ENCODE results near the gene CD209.

The CD209 gene

DNA sequence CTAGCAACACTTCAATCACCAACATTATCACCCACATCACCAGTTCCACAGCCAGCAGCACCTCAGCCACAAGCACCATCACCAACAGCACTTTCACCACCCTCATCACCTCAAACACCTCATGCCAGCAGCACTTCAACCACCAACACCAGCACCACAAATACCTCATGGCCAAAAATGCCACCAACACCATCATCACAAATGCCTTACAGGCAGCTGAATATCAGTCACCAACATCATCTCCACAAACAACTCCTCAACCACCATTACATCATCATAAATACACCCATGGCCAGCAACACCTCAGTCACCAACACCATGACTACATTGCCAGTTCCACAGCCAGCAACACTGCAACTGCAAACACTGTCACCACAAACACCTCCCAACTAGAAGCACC, 55.8 kb downstream of the CD209 start:
- DNase-seq (ENCODE audit: low read depth), result no peak
- no peak overlapping the region for H3K4me3 ChIP-seq (ENCODE audit: low read length)
- TF ChIP-seq, protein P1, sequence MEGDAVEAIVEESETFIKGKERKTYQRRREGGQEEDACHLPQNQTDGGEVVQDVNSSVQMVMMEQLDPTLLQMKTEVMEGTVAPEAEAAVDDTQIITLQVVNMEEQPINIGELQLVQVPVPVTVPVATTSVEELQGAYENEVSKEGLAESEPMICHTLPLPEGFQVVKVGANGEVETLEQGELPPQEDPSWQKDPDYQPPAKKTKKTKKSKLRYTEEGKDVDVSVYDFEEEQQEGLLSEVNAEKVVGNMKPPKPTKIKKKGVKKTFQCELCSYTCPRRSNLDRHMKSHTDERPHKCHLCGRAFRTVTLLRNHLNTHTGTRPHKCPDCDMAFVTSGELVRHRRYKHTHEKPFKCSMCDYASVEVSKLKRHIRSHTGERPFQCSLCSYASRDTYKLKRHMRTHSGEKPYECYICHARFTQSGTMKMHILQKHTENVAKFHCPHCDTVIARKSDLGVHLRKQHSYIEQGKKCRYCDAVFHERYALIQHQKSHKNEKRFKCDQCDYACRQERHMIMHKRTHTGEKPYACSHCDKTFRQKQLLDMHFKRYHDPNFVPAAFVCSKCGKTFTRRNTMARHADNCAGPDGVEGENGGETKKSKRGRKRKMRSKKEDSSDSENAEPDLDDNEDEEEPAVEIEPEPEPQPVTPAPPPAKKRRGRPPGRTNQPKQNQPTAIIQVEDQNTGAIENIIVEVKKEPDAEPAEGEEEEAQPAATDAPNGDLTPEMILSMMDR (conservative IDR thresholded peaks at IDR 0.05; ENCODE audit: low read depth, low read length), result no peak

DNA sequence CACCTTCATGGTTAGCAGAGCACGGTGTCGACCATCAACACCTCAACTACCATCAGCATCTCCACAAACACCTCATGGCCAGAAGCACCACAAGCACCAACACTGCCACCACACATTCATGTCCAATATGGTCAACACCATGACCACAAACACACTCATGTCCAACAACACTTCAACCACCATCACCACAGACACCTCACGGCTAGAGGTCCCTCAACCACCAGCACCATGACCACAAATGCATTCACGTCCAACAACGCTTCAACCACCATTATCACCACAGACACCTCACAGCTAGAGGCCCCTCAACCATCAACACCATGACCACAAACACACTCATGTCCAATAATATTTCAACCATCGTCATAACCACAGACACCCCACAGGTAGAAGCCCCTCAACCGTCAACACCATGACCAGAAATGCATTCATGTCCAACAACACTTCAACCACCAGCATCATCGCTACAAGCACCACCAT, 56.5 kb downstream of the CD209 start:
- TF ChIP-seq, protein P1 (conservative IDR thresholded peaks at IDR 0.05; ENCODE audit: low read depth, low read length), result no peak
- no peak for DNase-seq (ENCODE audit: low read depth)
- no peak overlapping the region for H3K4me3 ChIP-seq (ENCODE audit: low read length)
